ENCODE measurements around the gene PDK2.

PDK2 gene

DNA sequence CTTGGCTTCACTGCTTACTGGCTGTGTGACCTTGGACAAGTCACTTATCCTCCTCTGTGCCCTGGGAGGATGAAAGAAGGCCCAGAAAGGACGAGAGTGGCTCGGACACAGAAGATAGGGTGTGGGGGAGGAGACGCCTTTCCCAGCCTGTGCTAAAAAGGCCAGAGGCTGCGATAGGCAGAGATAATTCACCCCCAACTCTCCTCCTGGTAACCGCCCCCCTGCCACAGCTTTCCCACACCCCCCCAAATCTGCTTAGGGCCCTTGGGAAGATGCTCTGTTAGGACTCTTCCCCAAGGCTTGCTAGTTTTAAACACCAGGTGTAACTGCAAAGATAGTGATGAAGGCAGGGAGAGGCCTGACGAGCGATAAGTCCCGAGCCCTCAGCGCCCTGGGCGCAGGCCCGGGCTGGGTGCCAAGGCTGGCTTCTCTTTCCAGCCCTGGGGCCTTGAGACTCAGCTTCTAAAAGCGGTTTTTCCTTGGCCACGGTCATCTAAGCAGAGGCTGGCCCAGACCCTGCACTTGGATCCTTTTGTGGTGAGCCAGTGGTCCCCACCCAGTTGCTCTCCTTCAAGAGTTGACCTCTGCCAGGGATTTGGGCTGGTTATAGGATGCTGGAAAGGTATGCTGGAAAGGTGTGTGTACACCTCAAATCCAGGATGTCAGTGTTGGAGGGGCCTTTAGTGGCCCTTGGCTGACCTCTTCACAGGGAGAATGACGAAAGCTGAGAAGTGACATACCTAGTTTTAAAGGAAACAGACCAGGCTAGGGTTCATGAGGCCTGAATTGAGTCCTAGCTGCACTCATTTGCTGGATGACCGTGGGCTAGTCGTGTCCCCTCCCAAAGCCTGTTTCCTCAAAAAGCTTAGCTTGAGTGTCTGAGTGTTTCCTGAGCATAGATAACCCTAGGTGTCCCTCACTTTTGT, 58.8 kb downstream of the PDK2 start:
- no peak for DNase-seq

DNA sequence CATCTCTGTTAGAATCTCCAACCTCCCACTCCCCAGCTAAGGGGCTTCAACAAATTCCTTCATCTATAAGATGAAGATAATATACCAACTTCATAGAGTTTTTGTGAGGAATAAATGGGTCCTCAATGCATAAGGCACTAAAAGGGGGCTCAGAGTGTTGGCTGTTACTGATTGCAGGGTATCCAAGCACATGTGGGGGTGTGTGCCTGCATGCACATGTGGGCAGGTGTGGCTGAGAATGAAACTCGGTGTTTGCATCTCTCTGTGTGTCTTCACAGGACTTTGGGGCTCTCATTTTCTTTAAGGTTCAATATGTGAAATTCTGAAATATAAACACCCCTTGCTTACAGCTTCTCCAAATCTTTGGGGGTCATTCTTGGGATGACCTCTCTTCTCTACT, 59.5 kb downstream of the PDK2 start:
- no peak for DNase-seq

DNA sequence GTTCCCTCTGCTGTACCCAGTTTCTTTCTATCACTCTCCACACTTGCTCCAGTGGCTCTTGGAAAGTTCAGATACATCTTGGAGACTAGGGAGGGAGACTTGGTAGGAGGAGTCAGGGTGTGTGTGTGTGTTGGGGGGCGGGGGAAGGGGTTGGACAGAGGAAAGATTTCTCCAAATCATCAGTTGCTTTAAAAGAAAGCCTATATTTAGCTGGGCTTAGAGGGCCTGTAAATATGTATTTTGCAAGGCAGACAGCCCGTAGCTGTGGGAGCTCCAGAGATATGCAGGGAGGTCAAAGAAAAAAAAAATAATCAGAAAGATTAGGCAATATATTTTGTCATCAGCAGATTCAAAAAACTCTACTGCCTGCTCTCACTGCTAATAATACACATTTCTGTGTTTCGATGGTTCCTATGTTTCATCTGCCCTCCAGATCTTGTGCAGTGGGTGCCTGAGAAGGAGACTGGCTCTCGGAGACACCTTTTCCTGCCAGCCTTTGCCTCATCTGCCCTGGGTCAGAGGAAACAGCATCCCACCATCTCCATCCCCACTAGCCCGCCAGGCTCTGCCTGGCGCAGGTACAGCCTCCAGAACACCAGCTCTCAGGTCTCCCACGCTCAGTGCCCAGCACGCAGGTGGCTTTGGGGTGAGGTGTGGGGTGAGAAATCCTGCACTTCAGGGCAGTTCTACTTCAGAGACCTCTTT, 60.1 kb downstream of the PDK2 start:
- no peak for DNase-seq

DNA sequence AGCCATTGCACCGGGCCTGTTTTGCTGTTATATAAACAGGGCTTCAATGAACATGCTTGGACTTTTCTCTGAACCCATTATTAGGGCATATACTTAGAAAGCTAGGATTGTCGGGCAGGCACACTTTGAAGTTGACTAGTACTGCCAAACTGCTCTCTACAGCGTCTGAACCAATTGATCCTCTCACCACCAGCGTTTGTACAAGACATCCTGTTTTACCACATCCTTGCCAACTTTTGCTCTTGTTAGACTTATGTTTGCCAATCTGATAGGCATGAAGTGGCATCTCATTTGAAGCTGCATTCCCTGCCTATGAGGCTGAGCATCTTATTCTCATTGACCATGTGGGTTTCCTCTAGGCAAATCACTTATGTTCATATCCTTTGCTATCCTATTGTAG, 62.7 kb downstream of the PDK2 start:
- no peak for DNase-seq

DNA sequence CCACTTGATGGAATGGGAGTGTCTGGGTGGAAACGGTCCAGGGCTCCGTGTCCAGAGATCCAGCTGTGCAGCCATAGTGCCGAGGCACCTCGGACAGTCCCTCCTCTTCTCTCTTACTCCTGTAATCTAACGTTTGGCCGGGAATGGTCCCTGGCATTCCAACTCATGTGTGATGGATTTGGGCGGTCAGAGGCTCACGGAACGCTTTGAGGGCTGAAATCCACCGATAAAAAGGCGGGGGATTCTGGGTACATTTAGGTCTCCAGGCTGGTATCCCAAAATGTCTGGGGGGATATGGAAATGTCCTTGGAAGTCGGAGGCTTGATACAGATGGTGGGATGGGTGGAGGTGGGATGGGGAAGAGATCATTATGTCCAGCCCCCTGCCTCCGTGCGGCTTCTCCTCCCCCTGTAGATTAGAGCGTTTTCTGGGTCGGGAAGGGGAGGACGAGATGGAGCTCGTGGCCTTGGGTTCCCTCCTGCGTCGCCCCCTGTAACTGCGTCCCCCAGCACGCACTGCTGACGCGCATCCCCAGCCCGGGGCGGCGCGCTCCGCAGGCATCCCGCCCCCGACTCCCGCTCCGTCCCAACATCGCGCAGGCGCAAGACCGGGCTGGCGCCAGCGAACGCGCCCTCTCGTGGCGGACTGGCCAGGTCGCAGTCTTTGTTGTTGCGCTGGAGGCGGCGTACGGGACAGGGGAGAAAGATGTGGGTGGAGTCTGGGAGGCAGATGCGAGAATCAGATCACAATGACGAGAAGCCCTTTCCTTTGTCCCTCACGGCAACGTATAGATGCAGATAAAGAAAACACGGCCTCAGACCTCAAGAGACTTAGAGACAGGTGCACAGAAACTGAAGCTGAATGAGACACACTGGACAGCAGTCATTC, 66.1 kb downstream of the PDK2 start:
- DNase-seq, result peak; percentile 83
